ENCODE data around the gene ATP5F1C. TPM values are rescaled to one million over a fixed set of nuclear protein-coding genes. Genes with fewer than 3 reads are reported as not detected.

ATP5F1C gene
- total RNA-seq, 1 donor from 2014 or later: 133 TPM

DNA sequence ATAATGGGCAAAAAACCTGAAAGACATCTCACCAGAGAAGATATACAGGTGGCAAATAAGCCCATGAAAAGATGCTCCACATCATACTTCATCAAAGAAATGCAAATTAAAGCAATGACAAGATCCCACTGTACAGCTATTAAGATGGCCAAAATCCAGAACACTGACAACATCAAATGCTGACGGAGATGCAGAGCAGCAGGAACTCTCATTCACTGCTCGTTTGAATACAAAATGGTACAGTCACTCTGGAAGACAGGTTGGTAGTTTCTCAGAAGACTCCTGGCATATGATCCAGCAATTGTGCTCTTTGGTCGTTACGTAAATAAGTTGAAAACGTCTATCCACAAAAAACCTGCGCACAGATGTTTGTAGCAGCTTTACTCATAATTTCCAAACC, 35.7 kb upstream of the ATP5F1C start:
- TF ChIP-seq, protein P1, sequence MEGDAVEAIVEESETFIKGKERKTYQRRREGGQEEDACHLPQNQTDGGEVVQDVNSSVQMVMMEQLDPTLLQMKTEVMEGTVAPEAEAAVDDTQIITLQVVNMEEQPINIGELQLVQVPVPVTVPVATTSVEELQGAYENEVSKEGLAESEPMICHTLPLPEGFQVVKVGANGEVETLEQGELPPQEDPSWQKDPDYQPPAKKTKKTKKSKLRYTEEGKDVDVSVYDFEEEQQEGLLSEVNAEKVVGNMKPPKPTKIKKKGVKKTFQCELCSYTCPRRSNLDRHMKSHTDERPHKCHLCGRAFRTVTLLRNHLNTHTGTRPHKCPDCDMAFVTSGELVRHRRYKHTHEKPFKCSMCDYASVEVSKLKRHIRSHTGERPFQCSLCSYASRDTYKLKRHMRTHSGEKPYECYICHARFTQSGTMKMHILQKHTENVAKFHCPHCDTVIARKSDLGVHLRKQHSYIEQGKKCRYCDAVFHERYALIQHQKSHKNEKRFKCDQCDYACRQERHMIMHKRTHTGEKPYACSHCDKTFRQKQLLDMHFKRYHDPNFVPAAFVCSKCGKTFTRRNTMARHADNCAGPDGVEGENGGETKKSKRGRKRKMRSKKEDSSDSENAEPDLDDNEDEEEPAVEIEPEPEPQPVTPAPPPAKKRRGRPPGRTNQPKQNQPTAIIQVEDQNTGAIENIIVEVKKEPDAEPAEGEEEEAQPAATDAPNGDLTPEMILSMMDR (IDR thresholded peaks at IDR 0.05): no peak
- Mint-ChIP-seq H3K4me3 (ENCODE audit: unreplicated experiment) (no peak overlapping the region), H3K4me1 (ENCODE audit: unreplicated experiment) (no peaks in the 10 kb centered on the region), H3K27ac (ENCODE audit: unreplicated experiment) (no peak overlapping the region), H3K27me3 (ENCODE audit: unreplicated experiment) (no peaks in the 10 kb centered on the region), H3K36me3 (ENCODE audit: unreplicated experiment) (peaks cover 41% of the 10 kb centered on the region), H3K9me3 (ENCODE audit: unreplicated experiment) (no peaks in the 10 kb centered on the region)
- no peak for DNase-seq (ENCODE audit: extremely low spot score, unreplicated experiment)

DNA sequence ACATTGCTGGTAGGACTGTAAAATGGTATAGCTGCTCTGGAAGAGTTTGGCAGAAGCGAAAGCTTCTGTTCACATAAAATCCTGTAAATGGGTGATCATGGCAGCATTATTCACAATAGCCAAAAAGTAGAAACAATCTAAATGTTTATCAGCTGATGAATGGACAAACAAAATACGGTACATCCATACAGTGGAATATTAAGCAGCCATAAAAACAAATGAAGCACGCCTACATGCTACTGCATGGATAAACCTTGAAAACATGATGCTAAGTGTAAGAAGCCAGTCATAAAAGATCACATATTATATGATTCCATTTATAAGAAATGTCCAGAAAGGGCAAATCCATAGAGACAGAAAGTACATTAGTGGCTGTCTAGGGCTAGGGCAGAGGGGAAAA, 32.9 kb upstream of the ATP5F1C start:
- peaks cover 51% of the 10 kb centered on the region for H3K36me3 Mint-ChIP-seq (ENCODE audit: unreplicated experiment)
- no peaks in the 10 kb centered on the region for H3K4me1 Mint-ChIP-seq (ENCODE audit: unreplicated experiment)
- no peak overlapping the region for H3K4me3 Mint-ChIP-seq (ENCODE audit: unreplicated experiment)

DNA sequence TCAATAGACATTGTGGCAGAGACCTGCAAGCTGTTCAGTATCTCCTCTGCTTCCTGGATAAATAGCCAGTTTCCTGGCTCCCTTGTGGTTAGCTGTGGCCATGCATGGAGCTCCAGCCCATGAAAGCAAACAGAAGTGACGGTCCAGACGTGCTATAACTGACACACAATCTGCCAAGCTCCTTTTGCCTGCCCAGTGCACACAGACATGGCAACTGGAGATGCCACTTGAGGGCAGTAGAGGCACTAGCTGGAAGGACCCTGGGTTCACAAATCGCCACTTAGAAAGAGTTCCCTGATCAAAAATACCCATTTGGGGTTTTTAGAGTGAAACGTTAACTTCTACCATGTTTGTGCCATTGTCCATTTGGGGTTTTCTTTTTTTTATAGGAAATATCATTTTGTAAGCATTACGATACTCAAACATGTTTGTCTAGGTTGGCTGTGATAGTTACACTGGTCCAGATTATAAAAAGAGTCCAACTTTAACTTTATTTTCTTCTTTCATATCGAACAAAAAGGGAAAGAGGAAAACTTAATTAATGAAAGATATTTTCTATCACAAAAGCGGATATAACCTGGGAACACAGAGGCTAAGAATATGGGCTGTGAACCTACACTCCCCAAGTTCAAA, 31.5 kb upstream of the ATP5F1C start:
- H3K4me1 Mint-ChIP-seq (ENCODE audit: unreplicated experiment): no peaks in the 10 kb centered on the region
- peak; percentile 46 for DNase-seq (ENCODE audit: extremely low spot score, unreplicated experiment)
- H3K4me3 Mint-ChIP-seq (ENCODE audit: unreplicated experiment): no peak overlapping the region
- H3K27me3 Mint-ChIP-seq (ENCODE audit: unreplicated experiment): no peaks in the 10 kb centered on the region
- H3K27ac Mint-ChIP-seq (ENCODE audit: unreplicated experiment): no peak overlapping the region
- H3K9me3 Mint-ChIP-seq (ENCODE audit: unreplicated experiment): no peaks in the 10 kb centered on the region
- peaks cover 55% of the 10 kb centered on the region for H3K36me3 Mint-ChIP-seq (ENCODE audit: unreplicated experiment)
- TF ChIP-seq, protein P1 (IDR thresholded peaks at IDR 0.05): peak; percentile 47

More for the DNA sequence above, 32.9 kb upstream of the ATP5F1C start:
- no peaks in the 10 kb centered on the region for H3K27me3 Mint-ChIP-seq (ENCODE audit: unreplicated experiment)
- TF ChIP-seq, protein P1 (IDR thresholded peaks at IDR 0.05): no peak
- DNase-seq (ENCODE audit: extremely low spot score, unreplicated experiment): no peak
- no peaks in the 10 kb centered on the region for H3K9me3 Mint-ChIP-seq (ENCODE audit: unreplicated experiment)
- H3K27ac Mint-ChIP-seq (ENCODE audit: unreplicated experiment): no peak overlapping the region

DNA sequence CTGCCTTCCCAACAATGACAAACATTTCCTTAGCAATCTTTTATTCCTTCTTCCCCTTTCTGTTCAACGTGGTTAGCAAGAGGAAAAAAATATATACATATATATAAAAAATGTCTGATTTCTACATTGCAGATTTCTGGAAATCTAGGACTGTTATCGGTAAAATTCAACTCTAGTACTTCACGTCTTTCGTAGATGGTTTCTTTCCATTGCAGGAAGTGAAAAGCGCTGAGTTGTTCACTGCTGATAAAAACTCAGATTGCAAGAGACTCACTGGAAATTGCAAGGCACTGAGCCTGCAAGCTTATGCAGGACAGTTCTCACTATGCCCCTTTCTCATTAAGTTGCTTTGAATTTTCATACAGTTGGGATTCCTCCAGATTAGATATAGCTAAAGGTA, 24.0 kb upstream of the ATP5F1C start:
- TF ChIP-seq, protein P1 (IDR thresholded peaks at IDR 0.05): no peak
- no peaks in the 10 kb centered on the region for H3K4me1 Mint-ChIP-seq (ENCODE audit: unreplicated experiment)
- no peak for DNase-seq (ENCODE audit: extremely low spot score, unreplicated experiment)
- H3K36me3 Mint-ChIP-seq (ENCODE audit: unreplicated experiment): peaks cover 37% of the 10 kb centered on the region
- H3K27me3 Mint-ChIP-seq (ENCODE audit: unreplicated experiment): no peaks in the 10 kb centered on the region
- H3K4me3 Mint-ChIP-seq (ENCODE audit: unreplicated experiment): no peak overlapping the region
- no peaks in the 10 kb centered on the region for H3K9me3 Mint-ChIP-seq (ENCODE audit: unreplicated experiment)
- H3K27ac Mint-ChIP-seq (ENCODE audit: unreplicated experiment): no peak overlapping the region

DNA sequence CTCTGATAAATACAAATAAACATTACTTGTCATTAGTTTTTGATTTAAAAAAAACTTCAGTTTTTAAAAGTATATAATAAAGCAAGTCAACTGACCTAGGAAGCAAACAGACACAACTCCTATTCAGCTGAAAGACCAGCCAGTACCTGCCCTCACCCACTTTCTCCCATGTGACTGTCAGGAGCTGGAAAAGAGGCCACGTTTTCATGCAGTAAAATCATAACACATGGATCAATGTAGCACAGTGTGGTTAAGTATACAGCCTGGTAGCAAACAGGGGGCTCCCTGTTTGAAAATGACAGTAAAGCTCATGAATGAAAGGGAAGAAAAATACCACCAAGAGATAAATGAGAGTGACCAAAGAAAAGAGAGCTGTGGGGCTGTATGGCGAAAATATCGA, 21.7 kb upstream of the ATP5F1C start:
- no peak overlapping the region for H3K4me3 Mint-ChIP-seq (ENCODE audit: unreplicated experiment)
- no peak for DNase-seq (ENCODE audit: extremely low spot score, unreplicated experiment)

More for the DNA sequence above, 21.7 kb upstream of the ATP5F1C start:
- no peak overlapping the region for H3K27ac Mint-ChIP-seq (ENCODE audit: unreplicated experiment)
- no peaks in the 10 kb centered on the region for H3K4me1 Mint-ChIP-seq (ENCODE audit: unreplicated experiment)
- peaks cover 41% of the 10 kb centered on the region for H3K36me3 Mint-ChIP-seq (ENCODE audit: unreplicated experiment)
- TF ChIP-seq, protein P1 (IDR thresholded peaks at IDR 0.05): no peak
- H3K27me3 Mint-ChIP-seq (ENCODE audit: unreplicated experiment): no peaks in the 10 kb centered on the region
- no peaks in the 10 kb centered on the region for H3K9me3 Mint-ChIP-seq (ENCODE audit: unreplicated experiment)
